OCI-LY3 (cell line): ENCODE measurements around the gene ALDH1L1.

Source experiments
- H2AFZ ChIP-seq: fragments of 200-600, 300-600 bp; shearing (Covaris generic); 2 replicates; pipeline ENCODE4 v1.6.0; 2014; ENCODE audit warnings: antibody characterized with exemption, low read depth, low read length
- H3K27ac ChIP-seq: fragments of 200-600, 300-600 bp; sonication (generic); 2 replicates; pipeline ENCODE4 v1.5.1; 2014; ENCODE audit warnings: mild to moderate bottlenecking, low read length, moderate library complexity, mixed read lengths
- H3K27me3 ChIP-seq: fragments of 200-600, 300-600 bp; sonication (generic); 2 replicates; pipeline ENCODE4 v1.6.1; 2014; ENCODE audit warnings: low read depth, low read length, mixed read lengths
- H3K36me3 ChIP-seq: fragments of 200-600, 300-600 bp; sonication (generic); replicated peaks from 2 replicates; pipeline ENCODE3; 2014; ENCODE audit warnings: low read depth, low read length, mixed read lengths
- H3K4me1 ChIP-seq: fragments of 300-600, 200-600 bp; sonication (generic); 2 replicates; pipeline ENCODE4 v1.6.1; 2014; ENCODE audit warnings: low read length, mixed read lengths
- H3K4me2 ChIP-seq: fragments of 200-600, 300-600 bp; sonication (generic); 2 replicates; pipeline ENCODE4 v1.6.1; 2014; ENCODE audit warnings: low read length, mixed read lengths
- H3K4me3 ChIP-seq: fragments of 300-600, 200-600 bp; sonication (generic); 2 replicates; pipeline ENCODE4 v1.5.1; 2014; ENCODE audit warnings: antibody characterized with exemption, mild to moderate bottlenecking, low read length, moderate library complexity
- H3K79me2 ChIP-seq: fragments of 300-600, 200-600 bp; shearing (Covaris generic); 2 replicates; pipeline ENCODE4 v1.6.1; 2014; ENCODE audit warnings: mild to moderate bottlenecking, low read length, mixed read lengths
- H3K9ac ChIP-seq: fragments of 300-600, 200-600 bp; shearing (Covaris generic); 2 replicates; pipeline ENCODE4 v1.6.0; 2014; ENCODE audit warnings: mild to moderate bottlenecking, low read length, moderate library complexity
- H3K9me3 ChIP-seq: fragments of 200-600, 300-600 bp; shearing (Covaris generic); 2 replicates; pipeline ENCODE4 v1.6.1; 2014; ENCODE audit warnings: low read length, mixed read lengths; ENCODE audit not compliant: insufficient read depth
- H4K20me1 ChIP-seq: fragments of 200-600, 300-600 bp; sonication (generic); 2 replicates; pipeline ENCODE4 v1.6.1; 2016; ENCODE audit warnings: low read length, mixed read lengths; ENCODE audit not compliant: insufficient read depth
- EZH2phosphoT487 ChIP-seq: fragments of 200-600 bp; shearing (Covaris generic); IDR thresholded peaks from 2 replicates; pipeline ENCODE4 v1.6.1; 2018; ENCODE audit warnings: antibody characterized with exemption, mixed run types, low read depth
- TF ChIP-seq, protein P1 (sequence below): fragments of 200-600, 300-600 bp; sonication (generic); IDR thresholded peaks from 2 replicates; pipeline ENCODE4 v1.5.1; 2014; ENCODE audit warnings: antibody characterized with exemption, low read length, low read depth

ALDH1L1 gene

GRCh38 chr3:126083913-126084767 is 96.2 kb downstream of the ALDH1L1 start, which contains the start of gene SLC41A3:
Gene SLC41A3 (minus strand): TSS chr3:126084124. CDS start chr3:126068219, 15,905 bp downstream.
- TF ChIP-seq, protein P1, sequence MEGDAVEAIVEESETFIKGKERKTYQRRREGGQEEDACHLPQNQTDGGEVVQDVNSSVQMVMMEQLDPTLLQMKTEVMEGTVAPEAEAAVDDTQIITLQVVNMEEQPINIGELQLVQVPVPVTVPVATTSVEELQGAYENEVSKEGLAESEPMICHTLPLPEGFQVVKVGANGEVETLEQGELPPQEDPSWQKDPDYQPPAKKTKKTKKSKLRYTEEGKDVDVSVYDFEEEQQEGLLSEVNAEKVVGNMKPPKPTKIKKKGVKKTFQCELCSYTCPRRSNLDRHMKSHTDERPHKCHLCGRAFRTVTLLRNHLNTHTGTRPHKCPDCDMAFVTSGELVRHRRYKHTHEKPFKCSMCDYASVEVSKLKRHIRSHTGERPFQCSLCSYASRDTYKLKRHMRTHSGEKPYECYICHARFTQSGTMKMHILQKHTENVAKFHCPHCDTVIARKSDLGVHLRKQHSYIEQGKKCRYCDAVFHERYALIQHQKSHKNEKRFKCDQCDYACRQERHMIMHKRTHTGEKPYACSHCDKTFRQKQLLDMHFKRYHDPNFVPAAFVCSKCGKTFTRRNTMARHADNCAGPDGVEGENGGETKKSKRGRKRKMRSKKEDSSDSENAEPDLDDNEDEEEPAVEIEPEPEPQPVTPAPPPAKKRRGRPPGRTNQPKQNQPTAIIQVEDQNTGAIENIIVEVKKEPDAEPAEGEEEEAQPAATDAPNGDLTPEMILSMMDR: peak; percentile 46
- no peak for TF ChIP-seq EZH2phosphoT487
- peak within 1 kb of the TSS; percentile 69 for H2AFZ ChIP-seq

GRCh38 chr3:126083511-126083912 is 96.9 kb downstream of the ALDH1L1 start:
- peak overlapping the region; percentile 69; the same call in 1 of the 2 replicates for H2AFZ ChIP-seq
- H3K79me2 ChIP-seq: no peaks in the 10 kb centered on the region
- H3K9ac ChIP-seq: peak overlapping the region; percentile 76
- H3K27ac ChIP-seq: peak overlapping the region; percentile 32
- peak overlapping the region; percentile 89 for H3K4me3 ChIP-seq
- H3K27me3 ChIP-seq: no peaks in the 10 kb centered on the region
- TF ChIP-seq, protein P1: no peak
- no peak for TF ChIP-seq EZH2phosphoT487
- no peaks in the 10 kb centered on the region for H3K36me3 ChIP-seq
- H3K9me3 ChIP-seq: 0 out of 2 replicates have a peak, but pooled peaks cover 3% of the 10 kb centered on the region
- peak overlapping the region; percentile 66 for H3K4me2 ChIP-seq
- H4K20me1 ChIP-seq: no peaks in the 10 kb centered on the region
- no peaks in the 10 kb centered on the region for H3K4me1 ChIP-seq

More at GRCh38 chr3:126083913-126084767, 96.2 kb downstream of the ALDH1L1 start, which contains the start of gene SLC41A3:
- Histone ChIP-seq H3K4me2 (peak within 1 kb of the TSS; percentile 87), H4K20me1 (no peaks in the 10 kb centered on the region), H3K79me2 (no peaks in the 10 kb centered on the region), H3K9me3 (0 out of 2 replicates have a peak, but pooled peaks cover 3% of the 10 kb centered on the region), H3K4me3 (peak within 1 kb of the TSS; percentile 89), H3K36me3 (no peaks in the 10 kb centered on the region), H3K27ac (peak within 1 kb of the TSS; percentile 32), H3K27me3 (no peaks in the 10 kb centered on the region), H3K4me1 (no peaks in the 10 kb centered on the region), H3K9ac (peak within 1 kb of the TSS; percentile 76)

GRCh38 chr3:126083138-126083445 is 97.3 kb downstream of the ALDH1L1 start:
- H3K27ac ChIP-seq: no peak overlapping the region
- peak overlapping the region; percentile 66 for H3K4me2 ChIP-seq

More at GRCh38 chr3:126083138-126083445, 97.3 kb downstream of the ALDH1L1 start:
- no peaks in the 10 kb centered on the region for H3K27me3 ChIP-seq
- H3K9ac ChIP-seq: peak overlapping the region; percentile 76
- no peaks in the 10 kb centered on the region for H4K20me1 ChIP-seq
- peak overlapping the region; percentile 89 for H3K4me3 ChIP-seq
- H2AFZ ChIP-seq: no peak overlapping the region
- H3K36me3 ChIP-seq: no peaks in the 10 kb centered on the region
- 0 out of 2 replicates have a peak, but pooled peaks cover 3% of the 10 kb centered on the region for H3K9me3 ChIP-seq
- H3K79me2 ChIP-seq: no peaks in the 10 kb centered on the region
- TF ChIP-seq, protein P1: no peak
- TF ChIP-seq EZH2phosphoT487: no peak
- no peaks in the 10 kb centered on the region for H3K4me1 ChIP-seq
